ENCODE measurements around the gene NR1D1. TPM values are rescaled to one million over a fixed set of nuclear protein-coding genes. Genes with fewer than 3 reads are reported as not detected.

NR1D1 gene
- total RNA-seq, 2 donors from 2014 or later, result 3.0 to 4.4 TPM

DNA sequence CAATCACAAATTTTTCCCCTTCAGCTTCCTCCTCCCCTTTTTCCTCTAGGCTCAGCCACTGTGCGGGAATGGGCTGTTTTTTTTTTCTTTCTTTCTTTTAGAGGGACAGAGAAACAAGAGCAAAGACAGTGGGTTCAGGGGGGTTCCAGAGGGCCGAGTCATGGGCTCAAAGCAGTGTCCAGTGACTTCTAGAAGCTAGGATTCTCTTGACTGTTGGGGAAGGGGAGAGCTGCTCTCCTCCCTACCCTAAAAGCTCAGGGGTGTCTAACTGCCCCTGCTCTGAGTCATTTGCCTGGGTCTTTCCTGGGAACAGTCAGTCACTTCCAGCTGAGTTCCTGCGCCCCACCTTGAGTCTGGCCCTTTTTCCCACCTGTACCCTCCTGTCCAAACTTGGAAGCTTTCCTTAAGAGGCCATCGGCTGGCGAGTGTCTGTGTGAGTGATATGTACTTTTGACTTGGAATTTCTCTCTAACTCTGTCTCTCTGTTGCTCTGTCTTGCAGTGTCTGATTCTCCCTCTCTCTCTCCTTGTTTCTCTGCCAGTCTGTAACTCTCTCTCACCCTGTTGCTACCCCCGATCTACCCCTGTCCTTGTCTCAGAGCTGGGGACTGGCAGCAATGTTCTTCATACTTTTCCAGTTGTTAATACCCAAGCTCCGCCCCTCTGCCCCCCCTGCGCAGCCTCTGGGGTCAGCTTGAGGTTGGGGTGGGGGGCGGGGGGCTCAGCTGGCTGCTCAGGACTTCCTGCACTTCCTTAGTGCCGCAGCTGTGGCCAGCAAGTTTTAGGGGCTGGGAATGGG lies 35.2 kb downstream of the NR1D1 start:
- Mint-ChIP-seq H3K4me1 (peaks cover 55% of the 10 kb centered on the region), H3K27me3 (ENCODE audit: insufficient read depth) (peaks cover 31% of the 10 kb centered on the region), H3K4me3 (peak overlapping the region; percentile 76), H3K36me3 (ENCODE audit: low read depth) (no peaks in the 10 kb centered on the region), H3K9me3 (no peaks in the 10 kb centered on the region), H3K27ac (no peak overlapping the region)
- H3K4me3 ChIP-seq (ENCODE audit: low read length), result no peak overlapping the region
- H3K4me1 ChIP-seq (ENCODE audit: control insufficient read depth, insufficient read depth, low read length), result peaks cover 5% of the 10 kb centered on the region
- no peaks in the 10 kb centered on the region for H3K36me3 ChIP-seq (ENCODE audit: control insufficient read depth, insufficient read depth, low read length)
- H3K27me3 ChIP-seq (ENCODE audit: control insufficient read depth, insufficient read depth, low read length, poor library complexity, severe bottlenecking), result peaks cover 12% of the 10 kb centered on the region
- no peak overlapping the region for H3K9ac ChIP-seq (ENCODE audit: extremely low read depth, low read length, poor library complexity, severe bottlenecking)
- H3K27ac ChIP-seq (ENCODE audit: low read depth, low read length), result peak overlapping the region; percentile 70
- WGBS, 2 experiments (ENCODE audit: insufficient coverage in 1 of 2, insufficient read length in 1 of 2), result 0 to 54% methylated on average over 1 to 8 of the region's 10 CpGs
- peak; percentile 71 for DNase-seq
- TF ChIP-seq, protein P1, sequence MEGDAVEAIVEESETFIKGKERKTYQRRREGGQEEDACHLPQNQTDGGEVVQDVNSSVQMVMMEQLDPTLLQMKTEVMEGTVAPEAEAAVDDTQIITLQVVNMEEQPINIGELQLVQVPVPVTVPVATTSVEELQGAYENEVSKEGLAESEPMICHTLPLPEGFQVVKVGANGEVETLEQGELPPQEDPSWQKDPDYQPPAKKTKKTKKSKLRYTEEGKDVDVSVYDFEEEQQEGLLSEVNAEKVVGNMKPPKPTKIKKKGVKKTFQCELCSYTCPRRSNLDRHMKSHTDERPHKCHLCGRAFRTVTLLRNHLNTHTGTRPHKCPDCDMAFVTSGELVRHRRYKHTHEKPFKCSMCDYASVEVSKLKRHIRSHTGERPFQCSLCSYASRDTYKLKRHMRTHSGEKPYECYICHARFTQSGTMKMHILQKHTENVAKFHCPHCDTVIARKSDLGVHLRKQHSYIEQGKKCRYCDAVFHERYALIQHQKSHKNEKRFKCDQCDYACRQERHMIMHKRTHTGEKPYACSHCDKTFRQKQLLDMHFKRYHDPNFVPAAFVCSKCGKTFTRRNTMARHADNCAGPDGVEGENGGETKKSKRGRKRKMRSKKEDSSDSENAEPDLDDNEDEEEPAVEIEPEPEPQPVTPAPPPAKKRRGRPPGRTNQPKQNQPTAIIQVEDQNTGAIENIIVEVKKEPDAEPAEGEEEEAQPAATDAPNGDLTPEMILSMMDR (conservative IDR thresholded peaks at IDR 0.05), result no peak
- no peaks in the 10 kb centered on the region for H3K9me3 ChIP-seq (ENCODE audit: control insufficient read depth, low read length)

DNA sequence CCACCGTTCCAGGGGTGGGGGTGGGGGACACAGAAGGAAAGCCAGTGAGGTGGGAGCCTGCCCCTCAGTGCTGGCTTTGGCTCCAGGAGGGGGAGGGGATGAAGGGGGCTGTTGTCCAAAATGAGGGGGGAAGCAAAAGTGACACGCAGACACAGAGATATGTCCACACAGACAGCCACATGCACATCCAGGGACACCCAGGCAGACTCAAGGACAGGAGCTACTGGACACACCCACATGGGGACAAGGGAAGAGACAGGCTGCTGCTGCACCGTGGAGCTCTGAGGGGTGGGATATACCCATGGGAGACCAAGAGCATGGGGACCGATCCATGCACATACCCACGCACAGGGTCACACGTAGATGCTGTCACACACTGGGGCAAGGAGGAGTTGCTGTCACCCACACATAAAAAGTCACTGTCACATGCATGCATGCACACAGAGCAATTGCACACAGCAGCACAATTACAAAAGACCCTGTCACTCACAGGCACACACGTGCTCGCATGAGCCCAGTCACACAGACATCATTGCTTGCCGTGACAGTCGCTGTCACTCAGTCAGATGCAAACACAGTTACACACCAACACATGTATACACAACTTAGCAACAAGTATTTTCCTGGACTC lies 36.4 kb downstream of the NR1D1 start:
- H3K27me3 Mint-ChIP-seq (ENCODE audit: insufficient read depth), result peaks cover 33% of the 10 kb centered on the region
- no peak overlapping the region for H3K27ac Mint-ChIP-seq
- Histone ChIP-seq H3K27ac (ENCODE audit: low read depth, low read length) (no peak overlapping the region), H3K4me1 (ENCODE audit: control insufficient read depth, insufficient read depth, low read length) (peaks cover 4% of the 10 kb centered on the region), H3K36me3 (ENCODE audit: control insufficient read depth, insufficient read depth, low read length) (no peaks in the 10 kb centered on the region), H3K27me3 (ENCODE audit: control insufficient read depth, insufficient read depth, low read length, poor library complexity, severe bottlenecking) (peaks cover 12% of the 10 kb centered on the region), H3K4me3 (ENCODE audit: low read length) (peak overlapping the region; percentile 84), H3K9ac (ENCODE audit: extremely low read depth, low read length, poor library complexity, severe bottlenecking) (peak overlapping the region; percentile 56), H3K9me3 (ENCODE audit: control insufficient read depth, low read length) (no peaks in the 10 kb centered on the region)
- 53 to 58% methylated on average over 9 to 10 of the region's 10 CpGs for WGBS, 2 experiments (ENCODE audit: insufficient coverage in 1 of 2, insufficient read length in 1 of 2)
- peak overlapping the region; percentile 76 for H3K4me3 Mint-ChIP-seq
- no peaks in the 10 kb centered on the region for H3K9me3 Mint-ChIP-seq
- peak; percentile 59 for DNase-seq
- TF ChIP-seq, protein P1 (conservative IDR thresholded peaks at IDR 0.05), result no peak
- H3K4me1 Mint-ChIP-seq, result peaks cover 45% of the 10 kb centered on the region
- H3K36me3 Mint-ChIP-seq (ENCODE audit: low read depth), result no peaks in the 10 kb centered on the region

DNA sequence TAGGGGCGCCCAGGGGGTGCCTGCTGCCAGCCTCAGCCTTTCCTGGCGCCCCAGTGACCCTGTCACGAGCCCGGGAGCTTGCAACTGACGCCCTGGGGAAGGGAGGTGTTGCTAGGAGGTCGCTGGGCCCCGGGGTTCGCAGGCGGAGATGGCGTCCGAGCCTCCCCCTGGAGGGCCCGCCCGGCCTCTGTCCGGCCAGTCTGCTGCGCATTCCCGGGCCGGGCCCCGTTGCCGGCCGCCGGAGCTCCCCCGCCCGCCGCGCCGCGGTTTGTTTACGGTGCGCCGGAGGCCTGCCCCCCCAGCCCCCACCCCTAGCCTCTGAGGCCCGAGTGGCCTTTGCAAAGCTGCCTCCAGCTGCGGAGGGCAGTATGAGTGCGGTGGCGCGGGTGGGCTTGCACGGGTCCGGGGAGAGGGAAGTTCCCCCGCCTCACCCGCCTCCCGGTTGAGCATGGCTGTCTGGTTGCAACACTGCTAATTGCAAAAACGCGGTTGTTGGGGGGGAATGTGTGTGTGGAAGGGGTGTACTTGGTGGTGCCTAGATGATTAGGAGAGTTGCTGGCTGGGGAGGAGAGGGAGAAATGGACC lies 37.1 kb downstream of the NR1D1 start:
- Histone ChIP-seq H3K27me3 (ENCODE audit: control insufficient read depth, insufficient read depth, low read length, poor library complexity, severe bottlenecking) (peaks cover 12% of the 10 kb centered on the region), H3K9me3 (ENCODE audit: control insufficient read depth, low read length) (no peaks in the 10 kb centered on the region), H3K4me3 (ENCODE audit: low read length) (peak overlapping the region; percentile 84), H3K36me3 (ENCODE audit: control insufficient read depth, insufficient read depth, low read length) (no peaks in the 10 kb centered on the region), H3K4me1 (ENCODE audit: control insufficient read depth, insufficient read depth, low read length) (peaks cover 2% of the 10 kb centered on the region), H3K9ac (ENCODE audit: extremely low read depth, low read length, poor library complexity, severe bottlenecking) (peak overlapping the region; percentile 56), H3K27ac (ENCODE audit: low read depth, low read length) (peak overlapping the region; percentile 60)
- Mint-ChIP-seq H3K27me3 (ENCODE audit: insufficient read depth) (peaks cover 33% of the 10 kb centered on the region), H3K4me3 (peak overlapping the region; percentile 76), H3K4me1 (peaks cover 40% of the 10 kb centered on the region), H3K9me3 (no peaks in the 10 kb centered on the region), H3K27ac (no peak overlapping the region), H3K36me3 (ENCODE audit: low read depth) (no peaks in the 10 kb centered on the region)
- 0% methylated on average over 11 to 42 of the region's 42 CpGs for WGBS, 2 experiments (ENCODE audit: insufficient coverage in 1 of 2, insufficient read length in 1 of 2)
- DNase-seq, result peak; percentile 93
- TF ChIP-seq, protein P1 (conservative IDR thresholded peaks at IDR 0.05), result no peak

Measured in endodermal cell (in vitro differentiated cells).